DMS153 treated with DMSO at 0.1 percent for 48 hours (cell line): ENCODE data around the gene KRCC1.
"Not testable (repeated sequence)": the region's sequence is repeated elsewhere in the genome, so short reads cannot be mapped to it uniquely, and the experiment has no call there.

Experiments
- DNase-seq: peaks from one replicate; lab custom pipeline; 2025; ENCODE audit not compliant: unreplicated experiment; lab: John Stamatoyannopoulos, UW

KRCC1 gene

GRCh38 chr2:88003074-88003755, 52.4 kb downstream of the KRCC1 start:
- DNase-seq: no peak

- DNase-seq: no peak
These were observed 53.2 kb downstream of the KRCC1 start for GRCh38 chr2:88002359-88002707.

DNA sequence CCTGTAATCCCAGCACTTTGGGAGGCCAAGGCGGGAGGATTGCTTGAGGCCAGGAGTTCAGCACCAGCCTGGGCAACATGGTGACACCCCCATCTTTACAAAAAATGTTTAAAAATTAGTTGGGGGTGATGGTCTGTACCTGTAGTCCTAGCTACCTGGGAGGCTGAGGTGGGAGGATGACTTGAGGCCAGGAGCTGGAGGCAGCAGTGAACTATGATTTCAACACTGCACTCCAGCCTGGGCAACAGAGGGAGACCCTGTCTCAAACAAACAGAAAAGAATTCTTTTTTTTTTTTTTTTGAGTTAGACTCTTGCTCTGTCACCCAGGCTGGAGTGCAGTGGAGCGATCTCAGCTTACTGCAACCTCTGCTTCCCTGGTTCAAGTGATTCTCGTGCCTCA, 55.1 kb downstream of the KRCC1 start:
- DNase-seq: not testable (repeated sequence)

DNA sequence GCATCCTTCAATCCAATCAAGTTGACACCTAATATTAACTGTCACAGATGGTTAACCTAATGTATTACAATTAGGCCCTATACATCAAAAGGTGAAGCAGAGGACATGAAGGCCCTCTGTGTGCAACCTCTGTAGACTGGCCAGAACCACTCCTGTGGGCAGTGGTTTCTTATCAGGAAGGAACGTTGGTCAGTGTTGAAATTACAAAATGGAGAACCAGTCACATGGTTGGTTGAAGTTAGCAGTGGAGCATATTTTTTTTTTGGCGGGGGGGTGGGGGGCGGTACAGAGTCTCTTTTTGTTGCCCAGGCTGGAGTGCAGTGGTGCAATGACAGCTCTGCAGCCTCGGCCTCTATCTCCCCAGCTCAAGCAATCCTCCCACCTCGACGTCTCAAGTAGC, 59.0 kb downstream of the KRCC1 start:
- DNase-seq: no peak

DNA sequence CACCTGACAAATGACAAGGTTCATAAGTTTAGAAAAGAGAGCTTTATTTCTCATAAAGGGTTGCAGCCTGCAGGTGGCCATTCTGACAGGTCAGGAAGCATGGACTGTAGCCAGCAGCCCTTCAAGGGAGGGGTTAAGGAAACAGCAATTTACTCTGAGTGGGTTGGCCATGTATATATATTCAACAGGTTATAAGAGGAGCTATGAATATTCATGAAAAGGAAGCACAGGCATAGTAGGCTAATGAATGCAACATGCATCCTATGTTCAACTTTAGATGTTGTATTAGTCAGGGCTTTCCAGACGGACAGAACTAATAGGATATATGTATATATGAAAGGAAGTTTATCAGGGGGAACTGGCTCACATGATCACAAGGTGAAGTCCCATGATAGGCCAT, 59.8 kb downstream of the KRCC1 start:
- DNase-seq: no peak

GRCh38 chr2:87994304-87994850, 61.2 kb downstream of the KRCC1 start:
- not testable (repeated sequence) for DNase-seq

- not testable (repeated sequence) for DNase-seq
These were observed 63.0 kb downstream of the KRCC1 start for GRCh38 chr2:87992569-87992968.

GRCh38 chr2:87987473-87987872, 68.1 kb downstream of the KRCC1 start:
- not testable (repeated sequence) for DNase-seq

- DNase-seq: not testable (repeated sequence)
These were observed 69.7 kb downstream of the KRCC1 start for GRCh38 chr2:87985902-87986301.

DNA sequence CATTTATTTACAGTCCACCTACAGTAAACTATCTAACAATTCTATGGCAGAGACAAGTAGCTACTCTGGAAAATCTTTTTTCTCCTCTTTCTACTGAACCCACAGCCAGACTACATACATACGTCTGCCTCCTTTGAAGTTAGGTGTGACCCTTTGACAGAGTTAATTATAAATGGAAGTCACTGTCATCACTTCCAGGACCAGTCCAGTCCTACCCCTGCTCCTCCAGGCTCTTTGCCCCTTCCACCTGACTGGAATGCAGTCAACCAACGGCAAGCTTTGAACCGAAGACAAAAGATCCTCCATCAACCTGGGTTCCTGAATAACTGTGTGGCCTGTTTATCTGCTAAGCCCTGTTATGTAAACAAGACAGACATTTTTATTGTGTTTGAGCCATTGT, 74.4 kb downstream of the KRCC1 start:
- not testable (repeated sequence) for DNase-seq
